Brain microvascular endothelial cell (primary cell): Measurements from ENCODE around the gene TNIK.

Experiments used
- DNase-seq: peaks from one replicate; pipeline ENCODE4 v3.0.0-alpha.2; 2020
- H3K27ac ChIP-seq: fragments of 250-450 bp; sonication (Bioruptor Pico); 2 replicates; pipeline ENCODE4 v1.5.1; 2020; ENCODE audit warnings: mild to moderate bottlenecking, moderate library complexity
- H3K27me3 ChIP-seq: fragments of 250-450 bp; sonication (Bioruptor Pico); replicated peaks from 2 replicates; pipeline ENCODE4 v1.5.1; 2020; ENCODE audit warnings: mild to moderate bottlenecking
- H3K36me3 ChIP-seq: fragments of 250-450 bp; sonication (Bioruptor Pico); replicated peaks from 2 replicates; pipeline ENCODE4 v1.5.1; 2020; ENCODE audit warnings: mild to moderate bottlenecking
- H3K4me3 ChIP-seq: 2 replicates; pipeline ENCODE4 v1.5.1; 2011; ENCODE audit warnings: low read depth, mild to moderate bottlenecking, control low read depth, low read length, moderate library complexity
- in situ Hi-C: cut with HindIII; loops from 2 replicates; pipeline ENCODE4 v1.10.0; 2017; ENCODE audit warnings: low sequenced_read_pairs, low pct_ligation_motif_present
- TF ChIP-seq, protein P1 (sequence below): IDR thresholded peaks from 2 replicates; pipeline ENCODE4 v1.5.1; 2011; ENCODE audit warnings: low read depth, mild to moderate bottlenecking, moderate library complexity, low read length, control low read depth, inconsistent platforms; ENCODE audit errors: missing control alignments

TNIK gene

DNA sequence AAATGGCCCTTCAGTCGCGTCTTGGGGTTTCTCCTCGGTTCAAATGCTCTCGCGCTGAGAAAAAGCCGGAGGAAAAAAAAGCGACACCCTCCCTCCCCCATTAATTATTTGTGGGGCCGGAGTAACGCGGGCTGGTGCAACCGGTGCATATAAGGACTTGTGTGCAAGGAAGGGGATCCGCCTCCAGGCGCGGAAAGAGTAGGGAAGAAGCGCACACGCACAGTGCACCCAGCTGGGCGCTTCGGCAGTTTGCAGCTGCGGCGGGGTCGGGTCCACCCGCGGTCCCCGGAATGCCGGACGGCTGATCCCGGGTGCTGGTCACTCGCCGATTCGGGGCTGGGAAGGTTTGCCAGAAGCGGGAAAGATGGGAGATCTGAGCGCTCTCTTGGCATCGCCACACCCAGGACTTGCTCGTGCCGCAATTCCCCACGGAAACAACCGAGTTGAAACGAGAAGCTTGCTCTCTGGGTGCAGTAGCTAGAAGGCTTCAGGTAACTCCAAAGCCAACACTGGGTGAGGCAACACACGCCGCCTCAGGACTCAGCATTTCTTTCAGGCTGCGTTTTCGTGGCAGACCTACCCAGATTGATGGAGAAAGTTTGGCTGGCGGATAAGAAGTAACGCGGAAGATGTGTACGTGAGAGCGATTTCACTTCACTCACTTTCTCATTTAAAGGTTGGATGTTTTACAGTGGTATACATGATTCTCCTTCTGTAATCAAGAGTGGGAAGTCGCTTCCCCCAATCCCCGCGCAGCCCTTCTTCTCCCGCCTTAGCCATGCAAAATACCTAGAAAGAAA is 720 bp upstream of the TNIK start:
- peak; percentile 71 for DNase-seq
- in situ Hi-C loops: no loop called here
- no peaks in the 10 kb centered on the region for H3K27me3 ChIP-seq
- TF ChIP-seq, protein P1, sequence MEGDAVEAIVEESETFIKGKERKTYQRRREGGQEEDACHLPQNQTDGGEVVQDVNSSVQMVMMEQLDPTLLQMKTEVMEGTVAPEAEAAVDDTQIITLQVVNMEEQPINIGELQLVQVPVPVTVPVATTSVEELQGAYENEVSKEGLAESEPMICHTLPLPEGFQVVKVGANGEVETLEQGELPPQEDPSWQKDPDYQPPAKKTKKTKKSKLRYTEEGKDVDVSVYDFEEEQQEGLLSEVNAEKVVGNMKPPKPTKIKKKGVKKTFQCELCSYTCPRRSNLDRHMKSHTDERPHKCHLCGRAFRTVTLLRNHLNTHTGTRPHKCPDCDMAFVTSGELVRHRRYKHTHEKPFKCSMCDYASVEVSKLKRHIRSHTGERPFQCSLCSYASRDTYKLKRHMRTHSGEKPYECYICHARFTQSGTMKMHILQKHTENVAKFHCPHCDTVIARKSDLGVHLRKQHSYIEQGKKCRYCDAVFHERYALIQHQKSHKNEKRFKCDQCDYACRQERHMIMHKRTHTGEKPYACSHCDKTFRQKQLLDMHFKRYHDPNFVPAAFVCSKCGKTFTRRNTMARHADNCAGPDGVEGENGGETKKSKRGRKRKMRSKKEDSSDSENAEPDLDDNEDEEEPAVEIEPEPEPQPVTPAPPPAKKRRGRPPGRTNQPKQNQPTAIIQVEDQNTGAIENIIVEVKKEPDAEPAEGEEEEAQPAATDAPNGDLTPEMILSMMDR: no peak
- H3K27ac ChIP-seq: peak overlapping the region; percentile 36
- peak overlapping the region; percentile 79 for H3K4me3 ChIP-seq
- no peaks in the 10 kb centered on the region for H3K36me3 ChIP-seq

DNA sequence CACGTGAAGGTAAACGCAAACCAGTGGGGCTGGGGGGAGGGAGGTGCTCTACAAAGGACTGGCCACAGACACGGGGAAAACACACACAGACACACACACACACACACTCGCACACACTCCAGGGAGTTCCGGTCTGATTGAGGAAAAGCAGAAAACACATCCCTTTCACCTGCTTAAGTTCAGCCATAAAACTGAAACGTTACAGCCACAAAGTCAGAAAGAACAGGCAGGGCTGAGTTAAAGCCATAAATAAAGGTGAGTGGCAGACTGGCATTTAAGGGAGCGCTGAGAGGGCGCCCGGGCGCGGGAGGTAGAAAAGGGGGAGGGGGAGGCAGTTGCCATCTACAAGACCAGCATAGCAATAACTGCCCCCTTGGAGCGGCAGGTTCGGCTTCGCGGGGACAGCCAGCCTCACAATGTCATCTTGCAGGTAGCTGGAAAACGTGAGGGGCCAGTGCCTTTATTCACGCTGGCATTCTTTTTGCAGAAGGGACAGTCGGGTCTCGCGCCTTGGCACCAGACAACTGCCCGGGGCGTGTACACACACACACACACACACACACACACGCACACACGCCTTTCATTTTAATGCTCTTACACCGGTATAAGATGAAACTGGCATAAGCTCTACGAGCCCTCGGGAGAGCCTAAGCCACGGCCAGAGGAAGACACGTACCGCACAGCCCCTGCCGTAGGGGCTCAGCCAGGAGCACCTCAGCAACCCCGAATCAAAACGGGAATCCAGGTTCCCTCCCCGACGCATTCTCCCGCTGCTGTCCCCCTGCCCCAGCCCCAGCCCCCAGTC is 866 bp downstream of the TNIK start:
- H3K27ac ChIP-seq: peak overlapping the region; percentile 24
- TF ChIP-seq, protein P1: no peak
- peak overlapping the region; percentile 79 for H3K4me3 ChIP-seq
- H3K36me3 ChIP-seq: no peaks in the 10 kb centered on the region
- in situ Hi-C loops: no loop called here
- no peaks in the 10 kb centered on the region for H3K27me3 ChIP-seq
- DNase-seq: peak; percentile 32

DNA sequence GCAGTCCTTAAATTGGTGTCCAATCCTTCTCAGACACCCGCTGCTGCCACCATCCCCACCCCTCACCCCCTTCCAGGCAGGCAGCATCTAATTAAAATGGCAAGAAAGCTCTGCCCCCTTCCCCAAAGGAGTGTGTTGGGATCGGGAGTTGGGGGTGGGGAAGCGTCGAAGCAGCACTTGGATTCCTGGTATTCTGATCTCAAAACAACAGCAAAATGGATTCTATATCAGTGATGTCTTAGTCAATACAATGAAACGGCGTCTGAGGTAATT is 1.4 kb downstream of the TNIK start:
- no peaks in the 10 kb centered on the region for H3K27me3 ChIP-seq
- H3K36me3 ChIP-seq: no peaks in the 10 kb centered on the region
- H3K27ac ChIP-seq: no peak overlapping the region
- TF ChIP-seq, protein P1: no peak
- peak overlapping the region; percentile 79 for H3K4me3 ChIP-seq
- in situ Hi-C loops: no loop called here
- DNase-seq: no peak

DNA sequence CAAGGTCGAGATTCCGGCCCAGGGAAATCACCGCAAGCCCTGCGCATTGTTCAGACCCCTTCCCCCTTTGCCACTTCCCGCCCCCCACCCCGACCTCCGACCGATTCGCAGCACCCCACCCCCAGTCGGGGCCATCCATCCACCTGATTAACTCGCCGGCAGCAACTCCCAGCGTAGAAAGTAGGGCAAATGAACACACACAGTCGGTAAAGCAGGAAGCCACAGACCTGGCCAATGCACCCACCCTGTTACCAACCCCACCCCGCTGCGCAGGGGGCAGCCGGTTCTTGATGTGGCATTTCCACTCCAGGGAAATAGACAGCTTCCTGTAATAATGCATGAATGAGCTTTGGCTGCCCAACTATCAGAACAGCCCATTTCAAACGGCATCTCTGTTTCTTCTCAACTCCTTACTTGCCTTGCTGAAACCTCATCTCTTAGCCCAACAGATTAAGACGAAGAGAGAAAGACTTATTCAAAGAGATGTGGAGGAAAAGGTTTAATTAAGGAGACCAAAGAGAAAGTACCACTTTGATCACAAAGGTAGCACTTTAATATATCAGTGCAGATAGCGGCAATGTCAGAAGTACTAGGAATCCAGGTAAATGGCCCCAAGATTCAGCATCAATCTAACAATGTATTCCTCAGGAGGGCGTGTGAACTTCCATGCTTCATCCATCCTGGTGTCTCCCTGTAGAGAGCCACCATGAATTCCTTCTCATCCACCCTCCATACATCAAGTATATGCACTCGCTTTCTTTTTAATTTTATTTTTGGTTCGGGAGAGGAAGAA is 1.9 kb downstream of the TNIK start:
- in situ Hi-C loops: no loop called here
- no peaks in the 10 kb centered on the region for H3K36me3 ChIP-seq
- TF ChIP-seq, protein P1: no peak
- no peaks in the 10 kb centered on the region for H3K27me3 ChIP-seq
- peak overlapping the region; percentile 79 for H3K4me3 ChIP-seq
- no peak overlapping the region for H3K27ac ChIP-seq
- DNase-seq: no peak

DNA sequence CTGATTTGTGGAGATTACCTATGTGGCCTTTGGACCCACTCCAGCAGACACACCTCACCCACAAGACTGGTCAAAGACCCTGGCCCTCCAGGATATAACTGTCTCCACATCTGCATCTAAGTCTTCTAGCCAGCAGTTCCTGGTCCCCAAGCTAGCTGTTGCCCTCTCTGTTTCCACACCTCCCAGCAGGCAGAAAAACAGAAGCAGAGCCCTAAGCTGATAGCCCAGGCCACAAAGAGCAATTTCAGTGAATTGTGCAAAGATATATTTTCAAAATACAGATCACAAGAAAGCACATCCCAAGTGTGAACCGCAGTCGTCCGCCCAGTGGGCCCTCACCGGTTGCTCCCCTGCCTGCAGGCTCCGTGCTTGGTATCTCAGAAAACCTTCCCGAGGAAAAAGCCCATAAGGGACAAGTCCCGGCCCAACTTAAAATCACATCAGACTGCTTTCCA is 2.6 kb downstream of the TNIK start:
- in situ Hi-C loops: no loop called here
- TF ChIP-seq, protein P1: no peak
- no peaks in the 10 kb centered on the region for H3K36me3 ChIP-seq
- no peaks in the 10 kb centered on the region for H3K27me3 ChIP-seq
- DNase-seq: no peak
- no peak overlapping the region for H3K27ac ChIP-seq
- peak overlapping the region; percentile 79 for H3K4me3 ChIP-seq
